HepG2 (cell line): Measurements from ENCODE around the gene FOXA3. TPM values are rescaled to one million over a fixed set of nuclear protein-coding genes. Genes with fewer than 3 reads are reported as not detected.

ENCODE experiments used
- ELF4 ChIP-seq: sonication (generic); formaldehyde crosslinking; IDR thresholded peaks from 2 replicates; pipeline ENCODE4 v1.5.0; 2020; ENCODE audit warnings: missing genetic modification reagents, mild to moderate bottlenecking, moderate library complexity, borderline replicate concordance
- GZF1 ChIP-seq: sonication (generic); formaldehyde crosslinking; IDR thresholded peaks from 2 replicates; pipeline ENCODE4 v1.5.1; 2020; ENCODE audit warnings: mild to moderate bottlenecking, missing genetic modification reagents
- HNRNPLL ChIP-seq: fragments of 200-400 bp; formaldehyde crosslinking; IDR thresholded peaks from 2 replicates; pipeline ENCODE4 v1.6.1; 2017; ENCODE audit warnings: mild to moderate bottlenecking, low read depth, low read length; ENCODE audit not compliant: poor library complexity, severe bottlenecking
- HOXA5 ChIP-seq: sonication (generic); formaldehyde crosslinking; IDR thresholded peaks from 2 replicates; pipeline ENCODE4 v1.4.0; 2020; ENCODE audit warnings: missing genetic modification reagents
- IKZF1 ChIP-seq: fragments of 450-650 bp; IDR thresholded peaks from 2 replicates; pipeline ENCODE4 v1.7.1; 2016
- MATR3 ChIP-seq: sonication (generic); formaldehyde crosslinking; IDR thresholded peaks from 2 replicates; pipeline ENCODE4 v1.4.0; 2020; ENCODE audit warnings: missing genetic modification reagents
- PCBP2 ChIP-seq: fragments of 200-400 bp; formaldehyde crosslinking; optimal IDR thresholded peaks from 2 replicates; pipeline ENCODE3; 2018; ENCODE audit warnings: low read length, low read depth; ENCODE audit not compliant: poor library complexity, severe bottlenecking
- ZNF296 ChIP-seq: sonication (generic); formaldehyde crosslinking; conservative IDR thresholded peaks from 2 replicates; pipeline ENCODE4 v1.5.0; 2020; ENCODE audit warnings: mild to moderate bottlenecking, missing genetic modification reagents
- ZNF33A ChIP-seq: sonication (generic); formaldehyde crosslinking; IDR thresholded peaks from 2 replicates; pipeline ENCODE4 v1.5.1; 2020; ENCODE audit warnings: missing genetic modification reagents, mild to moderate bottlenecking, moderate library complexity, borderline replicate concordance
- ZNF383 ChIP-seq: sonication (generic); formaldehyde crosslinking; IDR thresholded peaks from 2 replicates; pipeline ENCODE4 v1.4.0; 2020; ENCODE audit warnings: missing genetic modification reagents, mild to moderate bottlenecking, borderline replicate concordance
- ZNF510 ChIP-seq: sonication (generic); formaldehyde crosslinking; IDR thresholded peaks from 2 replicates; pipeline ENCODE4 v1.4.0; 2020; ENCODE audit warnings: low read depth, mild to moderate bottlenecking, missing genetic modification reagents
- polyA plus RNA-seq, 8 experiments: library from polyadenylated mRNA; depleted of rRNA in 3 of 8; stranded (reverse) in 7 of 8; unstranded in 1 of 8; fragments of >200 nt; fragmentation: Illumina TruSeq in 4 of 8; extraction: Trizol in 4 of 8; gene quantifications; 2 replicates each; pipeline versions ENCODE4 v1.2.1 to v1.2.3, GENCODE V29; 2011 to 2016; ENCODE audit warnings: low read depth in 4 of 8, missing spikeins in 1 of 8, mixed read lengths in 1 of 8; ENCODE audit not compliant: insufficient read depth in 1 of 8
- total RNA-seq, 5 experiments: library from RNA; depleted of rRNA; stranded (reverse); fragments of >200 nt; fragmentation: Illumina TruSeq; extraction: Trizol; gene quantifications; 2 replicates each; pipeline ENCODE4 v1.2.3, GENCODE V29; 2016; ENCODE audit warnings: low read depth in 1 of 5
- TF ChIP-seq, protein P1 (sequence below): IDR thresholded peaks from 2 replicates; pipeline ENCODE4 v1.6.1; 2018; ENCODE audit warnings: missing genetic modification reagents
- TF ChIP-seq, protein P2 (sequence below): sonication (generic); formaldehyde crosslinking; IDR thresholded peaks from 2 replicates; pipeline ENCODE4 v1.4.0; 2020; ENCODE audit warnings: missing genetic modification reagents
- TF ChIP-seq, protein P3 (sequence below): sonication (generic); formaldehyde crosslinking; IDR thresholded peaks from 2 replicates; pipeline ENCODE4 v1.8.0; 2023; ENCODE audit warnings: mild to moderate bottlenecking, missing genetic modification reagents
- TF ChIP-seq, protein P4 (sequence below): sonication (generic); formaldehyde crosslinking; IDR thresholded peaks from 2 replicates; pipeline ENCODE4 v1.8.0; 2022; ENCODE audit warnings: missing genetic modification reagents, mild to moderate bottlenecking, inconsistent platforms, borderline replicate concordance

FOXA3 gene
- total and polyA plus RNA-seq, 2 of the 13 experiments (the other 11 are each of a cell fraction or from before 2014, with no cell fraction given): 29.8 to 47.6 TPM

DNA sequence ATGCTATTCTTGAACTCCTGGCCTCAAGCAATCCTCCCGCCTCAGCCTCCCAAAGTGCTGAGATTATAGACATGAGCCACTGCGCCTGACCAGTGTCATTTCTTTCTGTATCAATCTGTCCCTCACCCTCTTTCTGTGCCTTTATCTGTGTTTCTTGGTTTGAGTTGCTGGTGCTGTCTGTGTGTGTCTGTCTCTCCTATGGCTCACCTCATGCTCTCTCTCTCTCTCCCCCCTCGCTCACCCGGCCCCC is 12.0 kb downstream of the FOXA3 start (continued):
- TF ChIP-seq, protein P1, sequence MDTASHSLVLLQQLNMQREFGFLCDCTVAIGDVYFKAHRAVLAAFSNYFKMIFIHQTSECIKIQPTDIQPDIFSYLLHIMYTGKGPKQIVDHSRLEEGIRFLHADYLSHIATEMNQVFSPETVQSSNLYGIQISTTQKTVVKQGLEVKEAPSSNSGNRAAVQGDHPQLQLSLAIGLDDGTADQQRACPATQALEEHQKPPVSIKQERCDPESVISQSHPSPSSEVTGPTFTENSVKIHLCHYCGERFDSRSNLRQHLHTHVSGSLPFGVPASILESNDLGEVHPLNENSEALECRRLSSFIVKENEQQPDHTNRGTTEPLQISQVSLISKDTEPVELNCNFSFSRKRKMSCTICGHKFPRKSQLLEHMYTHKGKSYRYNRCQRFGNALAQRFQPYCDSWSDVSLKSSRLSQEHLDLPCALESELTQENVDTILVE (CRISPR knock-in tag): no peak
- TF ChIP-seq MATR3 (CRISPR knock-in tag): no peak
- no peak for TF ChIP-seq GZF1 (CRISPR knock-in tag)
- TF ChIP-seq, protein P2, sequence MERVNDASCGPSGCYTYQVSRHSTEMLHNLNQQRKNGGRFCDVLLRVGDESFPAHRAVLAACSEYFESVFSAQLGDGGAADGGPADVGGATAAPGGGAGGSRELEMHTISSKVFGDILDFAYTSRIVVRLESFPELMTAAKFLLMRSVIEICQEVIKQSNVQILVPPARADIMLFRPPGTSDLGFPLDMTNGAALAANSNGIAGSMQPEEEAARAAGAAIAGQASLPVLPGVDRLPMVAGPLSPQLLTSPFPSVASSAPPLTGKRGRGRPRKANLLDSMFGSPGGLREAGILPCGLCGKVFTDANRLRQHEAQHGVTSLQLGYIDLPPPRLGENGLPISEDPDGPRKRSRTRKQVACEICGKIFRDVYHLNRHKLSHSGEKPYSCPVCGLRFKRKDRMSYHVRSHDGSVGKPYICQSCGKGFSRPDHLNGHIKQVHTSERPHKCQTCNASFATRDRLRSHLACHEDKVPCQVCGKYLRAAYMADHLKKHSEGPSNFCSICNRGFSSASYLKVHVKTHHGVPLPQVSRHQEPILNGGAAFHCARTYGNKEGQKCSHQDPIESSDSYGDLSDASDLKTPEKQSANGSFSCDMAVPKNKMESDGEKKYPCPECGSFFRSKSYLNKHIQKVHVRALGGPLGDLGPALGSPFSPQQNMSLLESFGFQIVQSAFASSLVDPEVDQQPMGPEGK (CRISPR knock-in tag): no peak
- TF ChIP-seq HNRNPLL: no peak
- TF ChIP-seq HOXA5: no peak
- TF ChIP-seq ZNF296 (CRISPR knock-in tag): no peak; the same call in 1 of the 2 replicates
- no peak for TF ChIP-seq ZNF383 (CRISPR knock-in tag)
- TF ChIP-seq PCBP2: no peak
- TF ChIP-seq IKZF1: no peak
- TF ChIP-seq, protein P3, sequence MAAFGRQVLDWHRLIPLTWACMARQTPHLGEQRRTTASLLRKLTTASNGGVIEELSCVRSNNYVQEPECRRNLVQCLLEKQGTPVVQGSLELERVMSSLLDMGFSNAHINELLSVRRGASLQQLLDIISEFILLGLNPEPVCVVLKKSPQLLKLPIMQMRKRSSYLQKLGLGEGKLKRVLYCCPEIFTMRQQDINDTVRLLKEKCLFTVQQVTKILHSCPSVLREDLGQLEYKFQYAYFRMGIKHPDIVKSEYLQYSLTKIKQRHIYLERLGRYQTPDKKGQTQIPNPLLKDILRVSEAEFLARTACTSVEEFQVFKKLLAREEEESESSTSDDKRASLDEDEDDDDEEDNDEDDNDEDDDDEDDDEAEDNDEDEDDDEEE (CRISPR knock-in tag): 0 out of 2 replicates have a peak, but pooled peaks have one; percentile 27
- TF ChIP-seq ZNF33A (CRISPR knock-in tag): no peak
- no peak for TF ChIP-seq ELF4 (CRISPR knock-in tag)
- TF ChIP-seq, protein P4, sequence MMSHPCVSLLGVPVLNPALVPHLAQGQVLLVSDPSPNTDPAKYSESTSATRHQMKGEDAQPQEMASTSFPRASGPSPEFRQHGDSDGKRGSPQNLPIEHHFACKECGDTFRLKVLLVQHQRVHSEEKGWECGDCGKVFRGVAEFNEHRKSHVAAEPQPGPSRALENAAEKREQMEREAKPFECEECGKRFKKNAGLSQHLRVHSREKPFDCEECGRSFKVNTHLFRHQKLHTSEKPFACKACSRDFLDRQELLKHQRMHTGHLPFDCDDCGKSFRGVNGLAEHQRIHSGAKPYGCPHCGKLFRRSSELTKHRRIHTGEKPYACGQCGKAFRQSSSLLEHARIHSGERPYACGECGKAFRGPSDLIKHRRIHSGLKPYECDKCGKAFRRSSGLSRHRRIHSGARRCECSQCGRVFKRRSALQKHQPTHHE (CRISPR knock-in tag): no peak
- TF ChIP-seq ZNF510 (CRISPR knock-in tag): 0 out of 2 replicates have a peak, but pooled peaks have one; percentile 46
